Loucy (cell line): ENCODE results near the gene FXYD6.

Source experiments
- CTCF ChIP-seq: fragments of 200-600 bp; sonication (generic); conservative IDR thresholded peaks from 2 replicates; pipeline ENCODE4 v1.5.1; 2014; ENCODE audit warnings: mild to moderate bottlenecking, antibody characterized with exemption, low read length
- EZH2phosphoT487 ChIP-seq: fragments of 200-600 bp; IDR thresholded peaks from 2 replicates; pipeline ENCODE4 v1.6.1; 2018; ENCODE audit warnings: antibody characterized with exemption, mild to moderate bottlenecking, moderate library complexity, borderline replicate concordance

- no peak for TF ChIP-seq CTCF
- TF ChIP-seq EZH2phosphoT487: no peak
Measured at GRCh38 chr11:117836077-117836960, 40.1 kb downstream of the FXYD6 start.
